Activated T-helper 1 cell treated with anti-CD3 and anti-CD28 coated beads, Interleukin-2, amount 50 U/mL, for 16 hours (primary cell): ENCODE data around the gene OTUB2.

Experiments used
- DNase-seq, 2 donors: peaks; one replicate each; pipeline ENCODE4 v3.0.0-alpha.2; 2020; ENCODE audit warnings: low read depth in 1 of 2, low spot score in 1 of 2

OTUB2 gene

DNA sequence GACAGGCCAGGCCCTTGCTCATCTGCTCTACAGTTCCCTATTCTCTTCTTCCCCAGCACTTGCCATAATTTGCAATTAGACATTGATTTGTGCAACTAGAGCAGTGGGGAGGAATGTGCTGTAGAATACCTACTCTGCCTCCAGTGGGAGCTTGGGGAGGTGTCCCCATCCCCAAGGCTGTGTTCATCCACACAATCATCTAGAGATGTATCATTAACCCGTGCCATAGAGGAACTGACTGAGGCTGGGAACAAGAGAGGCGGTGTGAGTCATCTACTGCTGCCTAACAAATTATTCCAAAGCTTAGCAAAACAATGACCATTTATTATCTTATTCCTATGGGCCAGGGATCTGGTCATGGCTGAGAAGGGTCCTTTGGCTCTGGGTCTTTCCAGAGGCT, 5.1 kb upstream of the OTUB2 start:
- no peak for DNase-seq

DNA sequence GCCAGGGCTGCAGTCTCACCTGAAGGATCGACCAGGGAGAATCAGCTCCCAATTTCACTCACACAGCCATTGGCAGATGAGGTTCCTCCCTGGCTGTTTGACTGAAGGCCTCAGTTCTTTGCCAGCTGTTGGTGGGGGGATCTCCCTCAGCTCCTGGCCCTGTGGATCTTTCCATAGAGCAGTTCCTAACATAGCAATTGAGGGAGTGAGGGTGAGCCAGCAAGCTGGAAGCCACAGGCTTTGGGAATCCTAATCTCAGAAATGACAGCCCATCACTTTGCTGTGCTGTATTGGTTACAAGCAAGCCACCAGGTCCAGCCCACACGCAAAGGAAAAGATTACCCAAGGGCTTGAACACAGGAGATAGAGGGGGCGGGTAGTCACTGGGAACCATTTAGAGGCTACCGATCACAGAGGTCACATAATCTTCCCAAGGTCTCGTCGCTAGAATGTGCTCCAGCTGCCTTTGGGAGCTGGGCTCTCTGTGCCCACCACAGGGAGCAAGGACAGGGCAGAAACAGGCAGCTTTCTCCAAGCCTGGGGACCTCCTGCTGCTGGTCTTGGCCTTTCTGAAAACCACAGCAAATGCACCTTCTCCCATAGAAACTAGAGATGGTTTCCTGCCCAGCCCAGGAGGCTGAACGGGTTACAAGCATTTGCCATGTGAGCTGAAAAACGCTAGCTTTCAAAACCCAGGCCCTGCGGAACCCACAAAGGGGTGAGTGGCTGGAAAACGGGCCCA, 4.6 kb upstream of the OTUB2 start:
- no peak for DNase-seq

DNA sequence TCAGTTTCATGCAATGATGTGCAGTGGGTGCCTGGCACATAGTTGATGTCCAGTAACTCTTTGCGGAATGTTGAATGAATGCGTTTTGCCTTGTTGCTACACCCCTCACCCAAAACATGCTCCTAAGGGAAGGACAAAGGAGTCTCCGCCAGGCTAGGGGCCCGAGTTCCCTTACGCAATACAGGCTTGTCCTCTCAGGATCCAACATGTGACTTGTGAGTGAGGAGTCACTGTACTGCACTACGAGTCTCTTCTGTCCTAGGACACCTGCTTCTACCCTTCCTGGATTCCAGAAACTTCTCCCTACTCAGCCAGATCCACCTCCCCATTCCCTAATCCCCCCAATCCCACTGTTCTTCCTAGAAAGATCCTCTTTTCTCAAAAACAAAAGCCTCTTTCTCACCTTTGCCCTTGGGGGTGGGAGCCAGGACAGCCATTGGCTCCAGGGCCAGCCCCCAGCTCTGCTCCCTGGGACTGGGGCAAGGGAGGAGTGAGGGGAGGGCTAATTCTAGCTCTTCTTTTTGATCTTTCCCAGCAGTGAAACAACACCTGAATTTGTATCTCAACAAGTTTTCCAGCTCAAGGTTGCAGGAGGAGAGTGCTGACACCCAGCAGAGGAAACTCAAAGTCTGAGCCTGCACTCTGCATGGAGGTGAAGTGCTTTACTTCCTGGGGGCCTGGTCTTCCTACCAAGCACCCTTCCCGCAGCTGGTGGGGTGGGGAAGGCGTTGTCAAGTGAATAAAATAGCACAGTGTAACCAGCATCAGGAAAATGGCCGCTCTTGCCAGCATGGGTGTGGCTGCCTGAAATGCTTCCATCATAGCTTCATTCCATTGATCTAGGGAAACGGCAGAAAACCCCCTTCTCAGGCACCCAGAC, 3.4 kb upstream of the OTUB2 start:
- no peak for DNase-seq

DNA sequence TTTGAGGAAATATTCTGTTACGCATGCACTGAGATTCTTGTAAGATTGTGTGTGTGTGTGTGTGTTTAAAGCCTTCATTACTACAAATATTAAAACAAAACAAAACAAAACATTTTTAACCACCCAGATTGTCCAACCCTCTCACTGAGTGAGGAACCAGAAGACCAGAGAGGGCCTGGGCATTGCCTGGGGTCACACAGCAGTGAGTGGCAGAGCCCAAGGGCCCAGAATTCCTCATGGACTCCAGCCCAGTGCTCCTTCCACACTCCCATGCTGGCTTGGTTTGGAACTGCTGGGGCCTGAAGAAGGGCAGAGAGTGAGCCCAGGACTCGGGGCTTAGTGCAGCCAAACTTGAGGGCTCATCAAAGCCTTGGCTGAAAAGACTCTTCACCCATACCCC, 1.6 kb upstream of the OTUB2 start:
- DNase-seq: no peak

DNA sequence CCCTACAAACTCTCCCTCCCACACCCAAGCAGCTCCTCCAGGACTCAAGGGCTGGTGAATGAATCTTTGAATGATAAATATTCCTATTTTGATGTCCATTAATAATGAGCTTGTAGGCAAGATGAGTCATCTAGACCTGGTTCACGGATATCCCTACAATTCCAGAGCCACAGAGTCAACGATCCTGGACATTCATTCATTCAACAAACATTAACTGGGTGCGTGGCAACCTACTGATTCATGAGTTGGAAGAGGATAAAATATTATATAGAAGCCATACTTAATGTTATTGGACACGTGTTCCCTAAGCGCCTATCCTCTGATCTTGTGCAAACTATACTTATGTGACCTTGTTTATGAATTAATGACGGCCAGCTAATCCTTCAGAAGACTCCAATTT, 420 bp upstream of the OTUB2 start:
- no peak for DNase-seq

DNA sequence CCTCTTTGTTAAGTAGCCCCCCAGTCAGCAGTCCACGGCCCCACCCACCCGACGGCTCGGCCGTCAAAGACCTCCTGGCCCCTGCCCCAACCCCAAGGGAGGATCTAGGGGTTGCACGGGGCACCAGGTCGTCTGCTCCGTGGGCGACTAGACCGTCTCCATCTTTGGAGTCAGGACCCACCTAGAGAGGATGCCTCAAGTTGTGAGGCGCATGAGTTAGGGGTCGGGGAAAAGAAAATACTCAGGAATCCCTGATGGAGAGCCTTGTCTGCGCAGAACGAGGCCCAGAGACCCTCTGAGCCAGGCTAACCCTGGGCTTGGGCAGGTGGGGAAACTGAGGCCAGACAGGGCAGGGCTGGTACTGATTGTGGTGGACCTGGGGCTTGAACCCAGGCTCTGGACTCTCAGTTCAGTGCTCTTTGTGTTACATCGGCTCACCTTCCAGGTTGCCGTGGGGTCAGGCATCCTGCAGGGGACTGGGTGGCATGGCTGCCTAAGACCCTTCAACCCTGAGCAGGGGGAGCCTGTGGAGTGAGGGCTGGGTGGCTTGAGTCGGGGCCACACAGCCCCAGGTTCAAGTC, 839 bp downstream of the OTUB2 start:
- no peak for DNase-seq

DNA sequence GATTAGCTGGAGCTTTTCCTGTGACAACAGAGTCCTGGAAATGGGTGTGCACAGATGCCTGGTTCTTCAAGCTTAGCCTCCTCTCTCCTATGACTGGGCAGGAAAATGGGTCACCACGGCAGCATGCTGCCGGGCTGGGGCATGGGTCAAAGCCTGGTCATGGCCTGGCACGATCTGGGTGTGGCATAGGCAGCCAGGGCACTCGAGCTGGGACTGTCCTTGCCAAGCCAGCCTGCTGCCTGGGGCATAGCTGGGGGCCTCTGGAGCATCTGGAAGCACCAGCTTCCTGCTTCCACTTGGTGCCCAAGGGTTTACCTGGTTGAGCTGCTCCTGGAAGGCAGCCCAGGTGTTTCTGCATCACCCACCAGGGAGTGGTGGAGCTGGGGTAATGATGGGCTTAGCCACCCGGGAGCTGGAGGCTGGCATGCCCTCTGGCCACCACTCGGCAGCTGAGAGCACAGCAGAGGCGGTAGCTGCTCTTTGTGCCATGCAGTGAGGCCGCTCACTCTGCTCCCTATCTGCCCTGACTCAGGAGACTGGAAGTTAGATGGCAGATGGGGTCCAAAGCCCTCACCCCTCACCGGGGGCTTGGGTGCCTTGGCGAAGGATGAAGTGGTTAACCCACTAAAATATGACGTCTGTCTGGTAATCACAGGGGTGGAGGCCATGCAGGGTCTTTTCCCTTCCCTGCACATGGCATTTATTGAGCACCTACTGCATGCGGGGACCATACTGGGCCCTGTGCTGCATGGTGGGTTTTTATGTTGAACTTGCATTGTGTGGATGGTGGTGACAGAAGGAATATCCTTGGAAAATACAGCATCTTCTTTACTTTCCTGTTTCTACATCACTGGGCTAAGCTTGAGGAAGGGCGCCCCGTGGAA, 1.7 kb downstream of the OTUB2 start:
- no peak for DNase-seq

DNA sequence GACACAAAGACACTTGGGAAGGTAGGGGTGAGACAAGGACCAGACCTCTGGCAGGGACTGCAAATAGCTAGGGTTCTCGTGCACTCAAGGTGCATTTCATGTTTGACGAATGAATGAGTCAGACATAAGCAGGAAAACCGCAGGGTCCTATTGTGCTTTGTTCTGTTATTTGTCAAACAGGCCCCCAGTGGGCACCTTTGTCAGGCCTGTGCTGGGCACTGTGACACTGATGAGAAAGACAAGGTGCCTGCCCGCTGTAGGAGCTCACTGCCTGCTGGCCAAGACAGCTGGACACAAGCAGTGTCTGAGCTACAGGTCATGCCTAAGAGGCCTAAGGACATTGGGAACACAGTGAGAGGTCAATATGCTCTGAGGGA, 2.3 kb downstream of the OTUB2 start:
- DNase-seq: peak in 1 of 2 donors; percentile 30

DNA sequence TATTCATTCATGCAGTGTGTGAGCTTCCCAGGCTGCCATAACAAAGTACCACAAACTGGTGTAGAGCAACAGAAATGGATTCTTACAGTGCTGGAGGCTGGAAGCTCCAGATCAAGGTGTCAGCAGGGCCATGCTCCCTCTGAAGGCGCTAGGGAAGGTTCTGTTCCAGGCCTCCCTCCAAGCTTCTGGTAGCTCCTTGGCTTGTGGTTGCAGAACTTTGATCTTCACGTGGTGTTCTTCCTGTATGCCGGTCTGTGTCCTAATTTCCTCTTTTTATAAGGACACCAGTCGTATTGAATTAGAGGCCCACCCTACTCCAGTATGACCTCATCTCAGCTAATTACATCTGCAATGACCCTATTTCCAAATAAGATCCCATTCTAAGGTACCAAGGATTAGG, 3.1 kb downstream of the OTUB2 start:
- no peak for DNase-seq

DNA sequence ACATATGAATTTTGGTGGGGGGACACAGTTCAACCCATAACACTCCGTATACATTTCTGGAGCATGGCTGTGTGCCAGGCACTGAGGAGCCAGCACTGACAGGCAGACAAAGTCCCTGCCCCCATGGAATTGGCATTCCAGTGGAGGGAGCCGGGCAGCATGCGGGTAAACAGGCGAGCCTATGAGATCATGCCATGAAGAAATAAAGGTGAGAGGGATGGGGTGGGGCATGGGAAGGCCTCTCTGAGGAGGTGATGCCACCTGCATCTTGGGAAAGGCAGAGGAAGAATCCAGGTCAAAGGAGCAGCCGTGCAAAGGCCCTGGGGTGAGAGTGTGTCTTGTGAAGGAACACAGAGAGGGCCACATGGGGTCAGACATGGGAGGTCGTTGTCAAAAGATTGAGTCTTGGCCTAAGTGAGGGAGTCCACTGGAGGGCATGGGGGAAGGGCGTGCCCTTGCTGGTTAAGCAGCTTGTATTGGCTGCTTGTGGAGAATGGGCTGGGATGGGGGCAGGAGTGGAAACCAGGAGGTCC, 3.6 kb downstream of the OTUB2 start:
- no peak for DNase-seq

DNA sequence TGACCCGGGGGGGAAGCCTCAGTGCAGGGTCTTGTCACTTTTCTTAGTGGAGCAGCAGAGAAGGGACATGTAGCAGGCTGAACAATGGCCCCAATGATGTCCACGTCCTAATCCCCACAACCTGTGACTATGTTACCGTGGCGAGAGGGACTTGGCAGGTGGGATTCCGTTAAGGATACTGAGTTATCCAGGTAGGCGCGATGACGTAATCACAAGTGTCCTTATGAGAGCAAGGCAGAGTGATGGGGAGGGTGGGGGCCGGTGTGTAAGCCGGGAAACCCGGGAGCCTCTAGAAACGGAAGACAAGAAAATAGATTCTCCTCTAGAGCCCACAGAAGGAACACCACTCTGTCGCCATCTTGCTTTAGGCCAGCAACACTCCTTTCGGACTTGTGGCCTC, 4.4 kb downstream of the OTUB2 start:
- no peak for DNase-seq

DNA sequence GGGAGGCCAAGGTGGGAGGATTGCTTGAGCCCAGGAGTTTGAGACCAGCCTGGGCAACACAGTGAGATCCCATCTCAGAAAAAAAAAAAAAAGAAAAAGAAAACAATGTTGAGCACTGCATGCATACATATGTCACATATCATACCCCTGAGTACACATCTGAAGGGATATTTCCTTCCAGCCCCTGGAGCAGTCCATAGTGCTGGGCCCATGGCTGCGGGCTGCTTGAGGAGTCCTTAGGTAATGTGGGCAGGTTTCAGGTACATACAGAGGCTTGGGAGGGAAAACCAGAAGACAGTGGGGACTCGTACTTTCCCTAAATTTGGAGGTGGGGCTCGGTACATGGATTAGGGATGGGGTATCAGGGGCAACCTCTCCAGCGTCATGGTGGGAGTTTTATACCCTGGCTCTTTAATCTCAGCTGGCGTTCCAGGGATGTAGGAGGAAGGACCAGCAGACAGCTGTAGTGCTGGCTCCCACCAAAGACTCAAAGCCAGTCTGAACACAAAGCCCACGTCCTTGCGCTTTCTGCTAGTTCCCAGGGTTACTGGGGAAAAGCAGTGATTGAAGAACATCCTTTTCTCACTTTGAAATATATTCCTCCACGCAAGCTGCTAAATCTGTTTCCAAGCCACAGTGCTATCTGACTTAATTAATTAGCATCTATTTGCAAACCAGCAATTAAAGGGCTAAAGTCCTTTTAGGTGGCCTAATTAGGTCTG, 5.2 kb downstream of the OTUB2 start:
- no peak for DNase-seq

DNA sequence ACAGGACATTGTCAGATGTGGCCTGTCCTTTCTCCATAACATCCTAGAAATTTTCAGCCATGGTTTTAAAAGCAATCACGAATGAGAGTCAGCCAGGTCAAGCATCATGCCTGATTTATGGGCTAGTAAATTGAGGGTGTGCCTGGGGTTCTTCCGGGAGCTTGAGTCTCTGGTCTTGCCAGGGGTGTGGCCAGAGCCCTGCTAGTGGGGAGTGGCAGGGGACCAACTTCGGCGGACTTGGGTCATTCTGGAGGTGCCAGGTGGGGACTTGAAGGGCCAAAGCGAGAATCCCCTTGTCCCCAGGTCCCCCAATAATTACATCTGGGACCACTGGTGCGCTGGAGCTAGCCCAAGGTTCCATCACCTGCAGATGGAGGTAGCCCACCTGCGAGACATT, 5.7 kb downstream of the OTUB2 start:
- DNase-seq: no peak

DNA sequence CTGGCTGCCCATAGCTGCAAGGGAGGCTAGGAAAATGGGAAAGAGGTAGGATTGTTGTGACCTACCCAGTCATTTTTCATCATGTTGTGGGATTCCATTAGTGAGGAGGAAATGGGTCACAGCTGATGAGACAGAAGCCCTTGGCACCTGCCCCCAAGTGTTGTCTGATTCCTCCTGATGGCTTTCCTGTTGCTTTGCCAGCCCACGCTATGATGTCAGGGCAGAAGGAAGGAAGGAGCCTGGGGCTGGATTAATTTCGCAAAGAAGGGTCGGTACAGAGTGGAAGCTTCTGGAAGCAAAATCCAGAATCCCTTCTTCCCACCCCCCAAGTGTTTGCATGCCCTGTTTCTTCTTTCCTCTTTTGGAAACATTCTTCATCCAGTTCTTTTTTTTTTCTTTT, 8.7 kb downstream of the OTUB2 start:
- no peak for DNase-seq

DNA sequence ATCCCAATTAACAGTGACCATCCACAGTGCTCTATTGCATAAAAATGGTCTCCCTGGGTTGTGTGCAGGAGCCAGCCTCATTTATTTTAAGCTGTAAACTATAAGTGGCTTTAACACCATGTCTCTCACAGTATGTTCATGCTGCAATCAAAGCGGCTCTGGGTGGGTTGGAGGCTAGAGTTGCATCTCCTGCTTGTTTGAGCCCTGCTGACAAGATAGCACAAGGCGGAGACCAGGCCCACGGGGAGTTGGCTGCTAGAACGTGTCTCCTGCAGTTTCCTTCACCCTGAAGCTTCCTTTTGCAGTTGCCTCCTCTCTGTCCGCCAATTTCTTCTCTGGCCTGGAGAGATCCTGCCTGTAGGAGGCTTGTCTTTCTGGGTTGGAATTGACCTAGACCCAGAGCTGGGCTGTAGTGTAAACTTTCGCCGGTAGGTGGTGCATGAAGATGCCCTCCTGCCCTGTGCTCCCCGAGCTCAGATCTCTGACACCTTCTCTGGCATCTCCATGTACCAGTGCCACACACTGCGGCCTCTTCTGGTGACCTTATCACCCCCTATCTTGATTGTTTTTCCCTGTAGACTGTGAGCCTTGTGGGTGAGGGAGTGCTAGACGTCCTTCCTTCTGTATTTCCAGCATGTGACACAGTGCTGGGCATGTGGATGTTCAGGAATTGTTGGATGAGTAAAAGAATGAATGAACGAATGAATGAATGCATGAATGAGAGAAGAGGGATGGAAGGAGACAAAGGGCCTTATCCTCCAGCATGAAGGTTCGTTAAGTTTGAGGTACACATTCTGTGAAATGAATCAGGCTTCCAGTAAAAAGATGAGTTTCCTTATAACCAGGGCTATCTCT, 10.4 kb downstream of the OTUB2 start:
- peak; percentile 54 to 55 for DNase-seq

DNA sequence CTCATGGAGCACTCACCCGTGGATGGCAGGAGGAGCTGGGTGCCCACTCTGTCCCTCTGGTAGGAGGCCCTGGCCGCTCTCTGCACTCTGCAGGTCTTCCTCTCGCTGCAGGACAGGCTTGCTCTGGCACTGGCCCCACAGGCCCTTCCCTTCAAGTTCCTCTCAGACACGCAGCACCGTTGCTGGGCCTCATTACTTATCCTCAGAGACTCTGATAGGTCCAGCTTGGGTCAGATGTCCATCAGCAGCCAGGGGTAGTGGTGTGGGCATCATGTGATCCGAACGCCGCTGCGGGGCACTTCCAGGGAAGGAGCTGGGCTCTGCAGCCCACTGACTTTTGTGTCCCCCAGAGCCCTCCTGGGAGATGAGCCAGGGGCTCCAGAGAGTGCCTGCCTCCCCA, 11.8 kb downstream of the OTUB2 start:
- DNase-seq: no peak

DNA sequence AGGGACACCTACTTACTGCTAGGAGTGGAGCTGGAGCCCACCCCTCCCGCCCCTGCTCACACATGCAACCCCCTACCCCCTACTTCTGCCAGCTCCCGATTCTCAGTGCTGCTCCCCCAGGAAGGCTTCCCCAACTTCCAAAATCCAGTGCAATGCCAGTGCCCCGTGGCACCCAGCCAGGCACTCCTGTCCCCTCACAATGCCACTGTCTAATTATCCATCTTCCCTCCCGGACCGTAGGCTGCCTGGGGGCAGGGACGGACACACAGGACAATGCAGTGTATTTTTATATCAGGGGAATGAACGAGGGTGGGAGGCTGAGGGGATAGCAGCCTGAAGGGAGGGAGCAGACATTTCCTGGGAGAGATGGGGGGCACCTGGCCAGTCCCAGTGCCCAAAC, 12.4 kb downstream of the OTUB2 start:
- DNase-seq: no peak

DNA sequence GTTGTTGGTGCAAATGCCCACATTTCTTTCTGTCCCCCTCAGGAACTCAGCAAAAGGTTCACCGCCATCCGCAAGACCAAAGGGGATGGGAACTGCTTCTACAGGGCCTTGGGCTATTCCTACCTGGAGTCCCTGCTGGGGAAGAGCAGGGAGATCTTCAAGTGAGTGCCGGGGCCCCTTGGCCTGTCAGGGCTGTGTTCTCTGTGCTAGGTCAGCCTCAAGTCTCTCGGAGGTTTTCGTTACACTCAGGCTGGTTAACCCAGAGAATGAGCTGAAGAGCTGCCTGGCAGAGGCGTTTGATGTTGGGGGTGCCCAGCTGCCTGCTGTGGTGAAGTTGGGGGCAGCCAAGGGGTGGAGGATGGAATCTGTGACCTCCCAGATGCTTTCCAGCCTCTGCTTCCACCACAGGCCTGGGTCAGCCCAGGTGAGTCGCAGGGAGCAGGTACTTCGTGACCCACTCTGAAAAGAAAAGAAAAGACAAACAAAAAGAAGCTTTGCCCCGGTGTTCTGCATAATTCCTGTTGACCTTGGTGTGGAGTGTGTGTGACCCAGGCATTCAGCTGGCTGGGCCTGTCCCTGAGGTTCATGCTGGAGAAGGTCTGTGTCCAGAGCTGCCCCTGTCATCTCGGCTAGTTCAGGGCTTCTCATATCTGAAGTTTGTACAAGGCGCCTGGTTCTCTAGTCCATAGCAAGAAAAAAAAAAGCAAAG, 12.9 kb downstream of the OTUB2 start:
- no peak for DNase-seq

DNA sequence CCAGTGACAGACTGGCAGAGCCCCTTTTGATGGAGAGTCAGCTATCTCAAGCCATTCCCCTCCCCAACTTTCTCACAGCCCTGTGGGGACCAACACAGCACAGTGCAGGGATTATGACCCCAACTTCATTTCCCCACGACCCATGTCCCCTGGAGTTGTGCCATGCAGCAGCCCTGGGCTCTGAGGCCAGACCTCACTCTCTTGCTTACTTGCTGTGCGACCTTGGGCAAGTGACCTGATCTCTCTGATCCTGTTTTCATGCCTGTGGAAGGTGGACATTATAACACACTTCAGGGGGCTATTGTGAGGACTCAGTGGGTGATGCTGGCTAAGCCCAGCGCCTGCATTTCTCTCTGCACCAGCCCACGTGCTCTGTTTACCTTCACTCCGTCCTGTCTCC, 14.1 kb downstream of the OTUB2 start:
- no peak for DNase-seq
